Endothelial cell of umbilical vein (primary cell): Measurements from ENCODE around the gene PLAC1. TPM values are rescaled to one million over a fixed set of nuclear protein-coding genes. Genes with fewer than 3 reads are reported as not detected.

Experiments used
- BruUV-seq: library from RNA; stranded (reverse); fragments of 400-500 nt; replicated peaks from 2 replicates; lab custom pipeline; 2021; lab: Mats Ljungman, UMichigan
- CTCF ChIA-PET: fragments of 300-600, 350-600 bp; sonication (Branson Sonifier 250); formaldehyde crosslinking; loops from one replicate; lab custom pipeline; 2021; ENCODE audit warnings: antibody characterized with exemption, inconsistent platforms; lab: Charles Lee
- POLR2A ChIA-PET: fragments of 300-600, 350-600 bp; sonication (Branson Sonifier 250); formaldehyde crosslinking; loops from one replicate; lab custom pipeline; 2021; ENCODE audit warnings: antibody characterized with exemption, inconsistent platforms; lab: Charles Lee
- DNase-seq: peaks from one replicate; pipeline ENCODE4 v3.0.0-alpha.2; 2011; ENCODE audit warnings: low read depth, low spot score
- FAIRE-seq: peaks from 2 replicates; lab custom pipeline; 2011; peaks lifted over from hg19 to GRCh38; lab: Jason Lieb, UNC
- H2AFZ ChIP-seq: 2 replicates; pipeline ENCODE4 v1.6.0; 2012; ENCODE audit warnings: low read depth, low read length, control low read depth, inconsistent platforms
- H3K27ac ChIP-seq: 2 replicates; pipeline ENCODE4 v1.5.1; 2011; ENCODE audit warnings: low read depth, mild to moderate bottlenecking, control low read depth, low read length, moderate library complexity; ENCODE audit not compliant: insufficient read depth
- H3K27me3 ChIP-seq, 2 experiments: 2 replicates each; pipeline versions ENCODE4 v1.6.0 to v1.6.1; 2011; ENCODE audit warnings: low read length in 2 of 2, mixed read lengths in 1 of 2; ENCODE audit not compliant: control insufficient read depth in 2 of 2, insufficient read depth in 2 of 2
- H3K36me3 ChIP-seq, 2 experiments: 2 replicates in 1 of 2; 3 replicates in 1 of 2; pipeline ENCODE4 v1.5.1; 2011; ENCODE audit warnings: low read length in 2 of 2, mild to moderate bottlenecking in 1 of 2, moderate library complexity in 1 of 2; ENCODE audit not compliant: control insufficient read depth in 2 of 2, insufficient read depth in 2 of 2; ENCODE audit errors: extremely low read depth in 1 of 2
- H3K4me1 ChIP-seq: 3 replicates; pipeline ENCODE4 v1.5.1; 2011; ENCODE audit warnings: mild to moderate bottlenecking, low read length; ENCODE audit not compliant: control insufficient read depth, insufficient read depth; ENCODE audit errors: extremely low read depth
- H3K4me2 ChIP-seq: 2 replicates; pipeline ENCODE4 v1.6.1; 2011; ENCODE audit warnings: low read length, control low read depth, mixed read lengths; ENCODE audit not compliant: insufficient read depth
- H3K4me3 ChIP-seq, 3 experiments: fragments of 200-600 bp in 1 of 3; sonication (generic), shearing (Covaris generic) in 1 of 3; replicated peaks in 1 of 3; 2 replicates each; pipeline ENCODE4 v1.5.1; 2011 to 2016; ENCODE audit warnings: control low read depth in 3 of 3, low read length in 3 of 3, mild to moderate bottlenecking in 2 of 3, inconsistent platforms in 1 of 3, low read depth in 1 of 3, moderate library complexity in 1 of 3; ENCODE audit not compliant: insufficient read depth in 1 of 3
- H3K79me2 ChIP-seq: 2 replicates; pipeline ENCODE4 v1.6.0; 2012; ENCODE audit warnings: low read length, inconsistent platforms; ENCODE audit not compliant: control insufficient read depth, insufficient read depth
- H3K9ac ChIP-seq: replicated peaks from 2 replicates; pipeline ENCODE3; 2011; ENCODE audit warnings: low read length, control low read depth; ENCODE audit not compliant: insufficient read depth; ENCODE audit errors: extremely low read depth
- H3K9me1 ChIP-seq: replicated peaks from 3 replicates; pipeline ENCODE4 v1.6.0; 2011; ENCODE audit warnings: mild to moderate bottlenecking, low read length; ENCODE audit not compliant: control insufficient read depth, insufficient read depth; ENCODE audit errors: extremely low read depth
- H3K9me3 ChIP-seq: replicated peaks from 2 replicates; pipeline ENCODE4 v1.5.1; 2012; ENCODE audit warnings: low read length, inconsistent platforms; ENCODE audit not compliant: control insufficient read depth, insufficient read depth
- H4K20me1 ChIP-seq: replicated peaks from 2 replicates; pipeline ENCODE3; 2011; ENCODE audit warnings: mild to moderate bottlenecking, low read length; ENCODE audit not compliant: control insufficient read depth, insufficient read depth; ENCODE audit errors: extremely low read depth
- EZH2 ChIP-seq: IDR thresholded peaks from 2 replicates; pipeline ENCODE4 v1.6.1; 2012; ENCODE audit warnings: borderline replicate concordance, low read depth, mild to moderate bottlenecking, moderate library complexity, low read length, inconsistent platforms; ENCODE audit not compliant: severe bottlenecking
- FOS ChIP-seq: IDR thresholded peaks from 2 replicates; pipeline ENCODE4 v1.6.1; 2011; ENCODE audit warnings: mild to moderate bottlenecking, low read length, moderate library complexity, borderline replicate concordance; ENCODE audit not compliant: insufficient read depth
- GATA2 ChIP-seq: IDR thresholded peaks from 2 replicates; pipeline ENCODE4 v1.7.0; 2011; ENCODE audit warnings: low read depth, mild to moderate bottlenecking, moderate library complexity, mixed read lengths, low read length; ENCODE audit not compliant: insufficient read length, insufficient read depth
- JUN ChIP-seq: IDR thresholded peaks from 2 replicates; pipeline ENCODE4 v1.6.1; 2011; ENCODE audit warnings: borderline replicate concordance, low read depth; ENCODE audit not compliant: insufficient read length, insufficient read depth
- MAX ChIP-seq: IDR thresholded peaks from 2 replicates; pipeline ENCODE4 v1.6.1; 2011; ENCODE audit not compliant: insufficient read depth, insufficient read length
- MYC ChIP-seq: IDR thresholded peaks from one replicate; pipeline ENCODE4 v1.6.1; 2011; ENCODE audit warnings: mild to moderate bottlenecking, low read depth, low read length
- POLR2A ChIP-seq: IDR thresholded peaks from 2 replicates; pipeline ENCODE4 v1.6.1; 2012; ENCODE audit warnings: low read depth, mild to moderate bottlenecking, control low read depth, low read length
- POLR2AphosphoS5 ChIP-seq: IDR thresholded peaks from 2 replicates; pipeline ENCODE4 v1.6.1; 2012; ENCODE audit warnings: low read depth, mild to moderate bottlenecking, control low read depth, low read length, moderate library complexity; ENCODE audit not compliant: insufficient read depth
- dilution Hi-C: fragments of 300-500 bp; cut with MboI; formaldehyde crosslinking; loops from one replicate; pipeline ENCODE4 v1.15.0; 2019; ENCODE audit warnings: low sequenced_read_pairs; ENCODE audit not compliant: extremely low pct_ligation_motif_present
- intact Hi-C: fragments of 100-400 bp; cut with micrococcal nuclease; formaldehyde crosslinking; loops from one replicate; pipeline ENCODE4 v1.10.0; 2022
- polyA plus RNA-seq, 4 experiments: library from polyadenylated mRNA; depleted of rRNA in 3 of 4; stranded (reverse) in 3 of 4; unstranded in 1 of 4; fragments of >200 nt; gene quantifications; 2 replicates each; pipeline versions ENCODE4 v1.2.1 to v1.2.3, GENCODE V29; 2011 to 2012; ENCODE audit warnings: missing spikeins in 1 of 4
- total RNA-seq: library from RNA; stranded (reverse); gene quantifications from 2 replicates; pipeline ENCODE4 v1.2.3, GENCODE V29; 2021
- TF ChIP-seq, protein P1 (sequence below), 2 donors: IDR thresholded peaks; 1 replicate in 1 of 2; 2 replicates in 1 of 2; pipeline ENCODE4 v1.5.1; 2011; ENCODE audit warnings: low read length in 2 of 2, mild to moderate bottlenecking in 2 of 2, moderate library complexity in 2 of 2, control low read depth in 1 of 2, inconsistent platforms in 1 of 2, low read depth in 1 of 2; ENCODE audit not compliant: insufficient read depth in 1 of 2; ENCODE audit errors: extremely low read depth in 1 of 2

The PLAC1 gene
- total and polyA plus RNA-seq, 2 donors (not counting 3 experiments of a cell fraction or from before 2014, with no cell fraction given): 0.58 to 2.4 TPM

DNA sequence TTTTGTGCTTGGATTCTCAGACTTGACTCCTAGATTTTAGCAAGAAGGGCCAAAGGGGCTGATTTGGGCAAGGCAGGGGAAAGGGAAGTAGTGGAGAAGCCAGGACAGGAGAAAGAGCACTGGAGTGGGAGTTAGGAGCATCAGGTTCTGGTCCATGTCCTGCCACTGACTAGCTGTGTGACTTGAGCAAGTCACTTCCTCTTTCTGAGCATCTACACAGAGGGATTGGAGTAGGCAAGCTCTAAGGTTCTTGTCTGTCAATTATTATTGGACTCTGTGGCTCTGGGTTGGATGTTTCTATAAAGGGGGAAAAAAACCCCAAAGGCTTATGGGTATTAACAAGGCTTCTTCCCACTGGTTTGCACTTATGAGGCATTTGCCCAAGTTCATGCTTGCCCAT is 24.4 kb downstream of the PLAC1 start:
- POLR2A ChIA-PET: no interaction called here
- dilution Hi-C loops: no loop called here

More for the DNA sequence above, 24.4 kb downstream of the PLAC1 start:
- CTCF ChIA-PET: no interaction called here
- Histone ChIP-seq H2AFZ (no peak overlapping the region), H3K36me3 (no peaks in the 10 kb centered on the region), H3K79me2 (no peaks in the 10 kb centered on the region), H3K9ac (no peak overlapping the region), H3K27me3 (no peaks in the 10 kb centered on the region), H3K4me3 (no peak overlapping the region), H3K4me1 (no peaks in the 10 kb centered on the region), H3K27ac (no peak overlapping the region), H3K4me2 (no peak overlapping the region), H4K20me1 (no peaks in the 10 kb centered on the region), H3K9me1 (no peaks in the 10 kb centered on the region), H3K9me3 (no peaks in the 10 kb centered on the region)
- intact Hi-C loops: no loop called here
- DNase-seq (no peak), FAIRE-seq (no peak)
- no TSS peak for BruUV-seq
- no peak for TF ChIP-seq POLR2AphosphoS5
- TF ChIP-seq GATA2: no peak
- TF ChIP-seq, protein P1, sequence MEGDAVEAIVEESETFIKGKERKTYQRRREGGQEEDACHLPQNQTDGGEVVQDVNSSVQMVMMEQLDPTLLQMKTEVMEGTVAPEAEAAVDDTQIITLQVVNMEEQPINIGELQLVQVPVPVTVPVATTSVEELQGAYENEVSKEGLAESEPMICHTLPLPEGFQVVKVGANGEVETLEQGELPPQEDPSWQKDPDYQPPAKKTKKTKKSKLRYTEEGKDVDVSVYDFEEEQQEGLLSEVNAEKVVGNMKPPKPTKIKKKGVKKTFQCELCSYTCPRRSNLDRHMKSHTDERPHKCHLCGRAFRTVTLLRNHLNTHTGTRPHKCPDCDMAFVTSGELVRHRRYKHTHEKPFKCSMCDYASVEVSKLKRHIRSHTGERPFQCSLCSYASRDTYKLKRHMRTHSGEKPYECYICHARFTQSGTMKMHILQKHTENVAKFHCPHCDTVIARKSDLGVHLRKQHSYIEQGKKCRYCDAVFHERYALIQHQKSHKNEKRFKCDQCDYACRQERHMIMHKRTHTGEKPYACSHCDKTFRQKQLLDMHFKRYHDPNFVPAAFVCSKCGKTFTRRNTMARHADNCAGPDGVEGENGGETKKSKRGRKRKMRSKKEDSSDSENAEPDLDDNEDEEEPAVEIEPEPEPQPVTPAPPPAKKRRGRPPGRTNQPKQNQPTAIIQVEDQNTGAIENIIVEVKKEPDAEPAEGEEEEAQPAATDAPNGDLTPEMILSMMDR (IDR thresholded peaks at IDR 0.05; ENCODE audit: extremely low read depth in 1 of 2, insufficient read depth in 1 of 2, low read depth in 1 of 2, low read length in 2 of 2): no peak
- no peak for TF ChIP-seq EZH2
- TF ChIP-seq POLR2A: no peak
- TF ChIP-seq MAX: no peak
- TF ChIP-seq MYC: no peak
- no peak for TF ChIP-seq FOS
- no peak for TF ChIP-seq JUN
